ENCODE results near the gene GRIN2B. TPM values are rescaled to one million over a fixed set of nuclear protein-coding genes. Genes with fewer than 3 reads are reported as not detected.

GRIN2B gene
- total RNA-seq, 2 experiments from 2014 or later: 0.03 TPM; not detected in 1

DNA sequence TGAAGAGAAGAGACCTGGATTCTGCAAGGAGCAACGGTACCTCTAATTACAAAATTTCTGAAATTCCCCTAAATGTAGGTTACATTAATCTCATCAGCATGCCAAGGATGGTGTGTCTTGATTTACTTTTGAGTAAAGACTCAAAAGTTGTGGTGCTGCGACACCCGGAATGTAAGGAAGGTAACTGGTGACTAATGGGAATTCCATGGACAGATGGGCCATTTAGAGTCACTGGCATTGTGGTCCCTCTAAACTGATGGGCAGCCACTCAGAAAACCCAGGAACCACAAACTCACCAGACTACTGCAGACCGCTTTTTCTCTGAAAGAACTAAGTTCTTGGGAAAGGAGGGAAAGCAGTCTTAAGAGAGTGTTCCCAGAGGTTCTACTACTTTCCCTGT is 32.8 kb downstream of the GRIN2B start:
- Histone ChIP-seq H3K9me2 (ENCODE audit: insufficient read depth, low read length) (no peaks in the 10 kb centered on the region), H3K4me1 (ENCODE audit: insufficient read depth, low read length, poor library complexity, severe bottlenecking) (no peaks in the 10 kb centered on the region), H2AFZ (ENCODE audit: low read length) (no peak overlapping the region), H3K27ac (ENCODE audit: low read depth, low read length, poor library complexity, severe bottlenecking) (no peak overlapping the region), H3K9me3 (ENCODE audit: low read length) (no peaks in the 10 kb centered on the region), H3K4me2 (ENCODE audit: low read length) (no peak overlapping the region), H3K79me2 (ENCODE audit: insufficient read depth, low read depth, low read length) (no peaks in the 10 kb centered on the region), H4K20me1 (ENCODE audit: insufficient read depth, low read length) (no peaks in the 10 kb centered on the region), H3K4me3 (ENCODE audit: low read depth, low read length, poor library complexity, severe bottlenecking) (no peak overlapping the region), H3K36me3 (ENCODE audit: insufficient read depth, low read length) (no peaks in the 10 kb centered on the region)
- intact Hi-C loops (cut with micrococcal nuclease; ENCODE audit: unreplicated experiment): loop anchor here (10.0 kb wide), 1 partner anchor 584 kb away; no protein-coding TSS in a partner anchor
- BruUV-seq (replicated peaks): no TSS peak
- POLR2A ChIA-PET: no interaction called here
- TF ChIP-seq EZH2phosphoT487 (IDR thresholded peaks at IDR 0.05; ENCODE audit: borderline replicate concordance, low read depth, low read length): no peak
- TF ChIP-seq, protein P1, sequence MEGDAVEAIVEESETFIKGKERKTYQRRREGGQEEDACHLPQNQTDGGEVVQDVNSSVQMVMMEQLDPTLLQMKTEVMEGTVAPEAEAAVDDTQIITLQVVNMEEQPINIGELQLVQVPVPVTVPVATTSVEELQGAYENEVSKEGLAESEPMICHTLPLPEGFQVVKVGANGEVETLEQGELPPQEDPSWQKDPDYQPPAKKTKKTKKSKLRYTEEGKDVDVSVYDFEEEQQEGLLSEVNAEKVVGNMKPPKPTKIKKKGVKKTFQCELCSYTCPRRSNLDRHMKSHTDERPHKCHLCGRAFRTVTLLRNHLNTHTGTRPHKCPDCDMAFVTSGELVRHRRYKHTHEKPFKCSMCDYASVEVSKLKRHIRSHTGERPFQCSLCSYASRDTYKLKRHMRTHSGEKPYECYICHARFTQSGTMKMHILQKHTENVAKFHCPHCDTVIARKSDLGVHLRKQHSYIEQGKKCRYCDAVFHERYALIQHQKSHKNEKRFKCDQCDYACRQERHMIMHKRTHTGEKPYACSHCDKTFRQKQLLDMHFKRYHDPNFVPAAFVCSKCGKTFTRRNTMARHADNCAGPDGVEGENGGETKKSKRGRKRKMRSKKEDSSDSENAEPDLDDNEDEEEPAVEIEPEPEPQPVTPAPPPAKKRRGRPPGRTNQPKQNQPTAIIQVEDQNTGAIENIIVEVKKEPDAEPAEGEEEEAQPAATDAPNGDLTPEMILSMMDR (conservative IDR thresholded peaks at IDR 0.05; ENCODE audit: low read length): no peak
- DNase-seq (ENCODE audit: low spot score): no peak
- CTCF ChIA-PET (ENCODE audit: unreplicated experiment): no interaction called here

DNA sequence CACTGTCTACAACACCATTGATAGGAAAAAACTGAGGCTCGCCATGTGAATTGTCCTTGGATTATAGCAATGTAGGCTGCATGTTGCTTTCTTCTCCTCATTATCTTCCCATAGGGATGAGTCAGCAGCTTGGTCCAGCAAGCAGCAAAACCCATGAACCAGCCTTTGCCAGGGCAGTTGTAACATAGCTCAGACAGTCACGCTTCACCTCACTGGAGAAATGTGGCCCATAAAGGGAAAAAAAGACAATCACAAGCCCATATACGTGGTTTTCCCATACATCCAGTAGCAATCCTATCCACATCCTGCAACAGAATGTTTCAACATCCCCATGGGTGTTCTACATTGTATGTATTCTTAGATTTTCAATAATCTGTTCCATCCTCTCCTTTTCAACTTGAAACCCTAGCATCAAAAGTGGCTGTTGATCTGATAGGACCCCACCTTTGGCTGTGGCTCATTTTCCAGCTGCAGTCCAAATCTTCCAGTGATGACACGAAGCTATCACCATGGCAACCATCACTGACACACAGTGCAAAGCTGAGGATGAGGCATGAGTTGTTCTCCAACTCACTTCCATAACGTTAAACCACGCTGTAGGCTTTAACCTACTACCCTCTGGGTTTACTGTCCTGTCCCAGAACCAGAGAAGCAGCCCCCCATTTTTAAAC is 34.0 kb downstream of the GRIN2B start:
- Histone ChIP-seq H3K4me3 (ENCODE audit: low read depth, low read length, poor library complexity, severe bottlenecking) (no peak overlapping the region), H3K36me3 (ENCODE audit: insufficient read depth, low read length) (no peaks in the 10 kb centered on the region), H3K79me2 (ENCODE audit: insufficient read depth, low read depth, low read length) (no peaks in the 10 kb centered on the region), H3K4me1 (ENCODE audit: insufficient read depth, low read length, poor library complexity, severe bottlenecking) (no peaks in the 10 kb centered on the region), H2AFZ (ENCODE audit: low read length) (no peak overlapping the region), H3K9me3 (ENCODE audit: low read length) (no peaks in the 10 kb centered on the region), H4K20me1 (ENCODE audit: insufficient read depth, low read length) (no peaks in the 10 kb centered on the region), H3K27ac (ENCODE audit: low read depth, low read length, poor library complexity, severe bottlenecking) (no peak overlapping the region), H3K9me2 (ENCODE audit: insufficient read depth, low read length) (no peaks in the 10 kb centered on the region), H3K4me2 (ENCODE audit: low read length) (no peak overlapping the region)
- ChIA-PET POLR2A (no interaction called here), CTCF (ENCODE audit: unreplicated experiment) (no interaction called here)
- BruUV-seq (replicated peaks): no TSS peak
- TF ChIP-seq, protein P1 (conservative IDR thresholded peaks at IDR 0.05; ENCODE audit: low read length): no peak
- no peak for TF ChIP-seq EZH2phosphoT487 (IDR thresholded peaks at IDR 0.05; ENCODE audit: borderline replicate concordance, low read depth, low read length)
- intact Hi-C loops (cut with micrococcal nuclease; ENCODE audit: unreplicated experiment): loop anchor here (10.0 kb wide), 1 partner anchor 583 kb away; no protein-coding TSS in a partner anchor
- no peak for DNase-seq (ENCODE audit: low spot score)

DNA sequence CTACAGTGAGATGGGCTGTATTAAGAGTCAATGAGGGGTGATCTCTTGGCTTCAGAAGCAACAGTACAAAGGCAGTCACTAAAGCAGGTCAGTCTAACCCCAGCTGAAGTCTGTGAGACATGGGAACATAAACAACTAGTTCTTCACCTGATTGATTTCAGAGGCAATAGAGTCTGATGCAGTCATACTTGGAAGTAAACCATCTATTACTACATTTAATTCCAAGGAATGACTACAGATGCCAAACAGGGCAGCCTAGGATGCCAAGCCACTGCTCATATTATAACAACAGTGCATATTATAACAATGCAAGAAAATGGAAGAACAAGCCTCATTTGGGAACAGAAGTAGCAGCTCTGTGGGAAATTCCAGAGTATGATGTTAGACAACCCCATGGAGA is 35.8 kb downstream of the GRIN2B start:
- no peak for DNase-seq (ENCODE audit: low spot score)
- no peak overlapping the region for H2AFZ ChIP-seq (ENCODE audit: low read length)
- ChIA-PET CTCF (ENCODE audit: unreplicated experiment) (interaction anchor here (0.6 kb wide), 1 partner anchor 225 kb away, joined by 3 read pairs; no protein-coding TSS in a partner anchor), POLR2A (interaction anchor here (0.6 kb wide), 1 partner anchor 1353 kb away, joined by 3 read pairs; no protein-coding TSS in a partner anchor)
- H3K79me2 ChIP-seq (ENCODE audit: insufficient read depth, low read depth, low read length): no peaks in the 10 kb centered on the region
- BruUV-seq (replicated peaks): no TSS peak
- no peaks in the 10 kb centered on the region for H3K9me3 ChIP-seq (ENCODE audit: low read length)
- no peak overlapping the region for H3K4me3 ChIP-seq (ENCODE audit: low read depth, low read length, poor library complexity, severe bottlenecking)
- no peaks in the 10 kb centered on the region for H3K36me3 ChIP-seq (ENCODE audit: insufficient read depth, low read length)
- H4K20me1 ChIP-seq (ENCODE audit: insufficient read depth, low read length): no peaks in the 10 kb centered on the region
- H3K4me1 ChIP-seq (ENCODE audit: insufficient read depth, low read length, poor library complexity, severe bottlenecking): no peaks in the 10 kb centered on the region
- TF ChIP-seq, protein P1 (conservative IDR thresholded peaks at IDR 0.05; ENCODE audit: low read length): no peak
- TF ChIP-seq EZH2phosphoT487 (IDR thresholded peaks at IDR 0.05; ENCODE audit: borderline replicate concordance, low read depth, low read length): no peak
- H3K27ac ChIP-seq (ENCODE audit: low read depth, low read length, poor library complexity, severe bottlenecking): no peak overlapping the region
- intact Hi-C loops (cut with micrococcal nuclease; ENCODE audit: unreplicated experiment): loop anchor here (10.0 kb wide), 1 partner anchor 581 kb away; no protein-coding TSS in a partner anchor
- no peaks in the 10 kb centered on the region for H3K9me2 ChIP-seq (ENCODE audit: insufficient read depth, low read length)
- H3K4me2 ChIP-seq (ENCODE audit: low read length): no peak overlapping the region

Measured in OCI-LY7 (cell line).